CD4-positive, alpha-beta T cell treated with Interleukin-4 for 1 hour (primary cell): ENCODE data around the gene RIPK3.
A peak's percentile ranks its signal among the peaks of the same experiment; 100 is the strongest.

Experiments
- DNase-seq, 2 donors: peaks; one replicate each; pipeline ENCODE4 v3.0.0-alpha.2; 2020 to 2022

Gene RIPK3

DNA sequence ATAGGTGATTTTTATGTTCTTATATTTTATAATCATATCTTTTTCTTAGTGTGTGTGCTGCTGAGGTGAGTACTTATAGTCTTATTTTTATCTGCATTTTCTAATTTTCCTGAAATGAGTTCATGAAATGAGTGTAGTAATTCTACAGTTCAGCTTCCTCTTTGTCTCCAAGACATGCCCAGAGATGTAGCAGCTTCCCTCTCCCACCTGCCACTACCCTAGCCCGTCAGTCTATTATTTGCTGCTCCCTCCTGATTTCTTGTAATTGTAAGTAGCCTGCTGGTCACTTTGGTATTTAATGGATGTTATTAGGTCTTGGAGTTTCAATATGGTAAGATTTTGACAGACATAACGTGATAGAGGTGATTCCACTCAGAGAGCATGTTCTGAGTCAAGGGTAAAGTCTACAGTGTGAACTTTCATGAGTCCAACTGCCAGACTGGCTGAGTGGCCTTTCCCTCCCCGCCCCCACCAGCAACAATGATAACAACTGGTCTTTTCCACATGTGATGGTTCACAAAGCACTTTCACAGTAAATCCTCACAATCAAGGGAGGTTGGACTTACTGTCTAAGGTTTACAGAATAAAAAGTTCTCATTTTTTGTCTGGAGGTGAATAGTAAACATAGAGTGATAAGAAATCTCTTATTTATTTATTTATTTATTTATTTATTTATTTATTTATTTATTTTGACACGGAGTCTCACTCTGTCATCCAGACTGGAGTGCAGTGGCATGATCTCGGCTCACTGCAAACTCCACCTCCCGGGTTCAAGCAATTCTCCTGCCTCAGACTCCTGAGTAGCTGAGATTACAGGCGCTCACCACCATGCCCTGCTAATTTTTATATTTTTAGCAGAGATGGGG is 4.2 kb upstream of the RIPK3 start:
- no peak for DNase-seq

DNA sequence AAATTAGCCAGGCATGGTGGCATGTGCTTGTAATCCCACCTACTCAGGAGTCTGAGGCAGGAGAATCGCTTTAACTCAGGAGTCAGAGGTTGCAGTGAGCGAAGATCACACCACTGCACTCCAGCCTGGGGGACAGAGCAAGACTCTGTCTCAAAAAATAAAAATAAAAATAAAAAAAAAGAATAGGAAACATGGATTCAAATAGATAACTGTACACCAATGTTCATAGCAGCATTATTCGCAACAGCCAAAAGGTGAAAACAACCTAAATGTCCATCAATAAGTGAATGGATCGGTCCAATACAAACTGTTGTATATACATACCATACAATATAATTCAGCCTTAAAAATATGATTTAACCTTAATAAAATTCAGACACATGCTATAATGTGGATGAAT is 3.1 kb upstream of the RIPK3 start:
- no peak for DNase-seq

DNA sequence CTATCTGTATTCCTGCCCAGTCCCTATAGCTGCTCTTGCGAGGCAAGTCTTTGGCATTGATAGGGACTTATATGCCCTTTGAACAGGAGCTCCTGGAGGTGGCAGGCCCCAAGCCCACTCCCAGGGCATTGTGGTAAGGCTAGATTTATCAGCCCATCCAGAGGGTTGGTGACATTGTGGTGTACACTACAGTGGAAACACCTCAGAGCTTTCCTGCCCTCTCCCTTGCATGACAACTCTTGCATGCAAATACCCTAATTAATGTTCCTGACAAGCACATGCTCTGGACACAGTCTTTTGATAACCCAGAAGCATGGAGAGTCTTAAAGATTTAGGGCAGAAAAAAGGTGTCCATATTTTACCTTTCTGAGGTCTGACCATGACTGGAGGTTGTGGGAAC is 815 bp upstream of the RIPK3 start:
- DNase-seq = no peak

DNA sequence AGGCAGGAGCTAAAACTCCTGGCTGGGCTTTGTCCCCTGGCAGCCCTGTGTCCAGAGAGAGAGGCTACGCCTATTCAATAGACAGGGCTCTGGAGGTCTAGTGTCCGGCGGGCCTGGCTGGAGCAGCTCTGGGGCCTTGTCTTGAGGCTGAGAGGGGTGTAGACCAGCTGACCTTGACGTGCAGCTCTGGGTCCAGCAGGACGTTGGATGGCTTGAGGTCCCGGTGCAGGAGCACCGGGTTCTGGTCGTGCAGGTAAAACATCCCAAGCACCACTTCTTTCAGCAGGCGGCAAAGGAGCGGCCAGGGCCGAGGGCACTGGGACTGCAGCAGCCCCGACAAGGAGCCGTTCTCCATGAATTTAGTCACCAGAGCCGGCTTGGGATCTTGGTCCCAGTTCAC is 948 bp downstream of the RIPK3 start:
- DNase-seq = no peak

DNA sequence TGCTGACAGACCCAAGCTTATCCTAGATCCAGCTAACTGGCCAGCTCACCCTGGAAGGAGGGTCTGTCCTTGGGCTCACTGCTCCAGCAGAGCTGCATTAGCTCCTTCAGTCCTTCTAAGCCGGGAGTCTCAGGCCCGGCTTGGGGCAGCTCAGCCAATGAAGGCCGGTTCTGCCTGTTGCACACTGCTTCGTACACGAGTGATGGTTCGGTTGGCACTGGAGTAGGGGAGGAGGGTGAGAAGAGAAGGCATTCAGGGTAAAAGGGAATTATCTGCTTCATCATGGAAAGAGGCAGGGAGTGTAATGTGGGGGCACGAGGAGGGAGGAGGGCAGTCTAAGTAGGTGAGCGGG is 2.0 kb downstream of the RIPK3 start:
- DNase-seq = no peak

DNA sequence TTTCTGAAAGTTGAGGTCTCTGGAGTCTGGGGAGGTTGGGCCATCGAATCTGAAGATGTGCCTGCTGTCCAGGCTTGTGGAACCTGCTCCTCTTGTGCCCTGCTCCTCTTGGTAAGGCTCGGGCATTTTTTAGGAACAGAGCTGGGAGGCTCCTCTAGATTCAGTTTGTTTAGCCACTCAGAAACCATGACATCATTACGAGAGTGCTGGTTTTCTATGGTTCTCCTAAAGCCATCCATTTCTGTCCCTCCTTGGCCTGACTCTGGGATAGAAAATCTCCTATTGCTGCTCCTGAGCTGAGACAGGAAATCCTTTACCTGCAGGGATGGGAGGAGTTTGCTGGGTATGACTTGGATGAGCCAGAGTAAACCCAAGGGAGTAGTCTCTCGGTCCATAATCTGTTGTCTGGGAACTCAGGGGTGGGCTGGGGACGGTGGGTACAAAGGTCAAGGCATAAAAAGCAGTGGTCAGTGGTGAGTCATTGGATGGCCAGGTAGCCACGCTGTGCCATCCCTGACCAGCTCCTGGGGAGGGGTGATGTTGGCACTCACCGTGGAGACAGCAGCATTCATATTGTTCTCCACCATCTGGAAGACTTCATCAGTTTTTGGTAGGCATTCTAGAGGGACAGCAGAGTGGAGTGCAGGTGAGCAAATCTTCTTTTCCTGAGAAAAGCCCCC is 2.5 kb downstream of the RIPK3 start:
- no peak for DNase-seq

DNA sequence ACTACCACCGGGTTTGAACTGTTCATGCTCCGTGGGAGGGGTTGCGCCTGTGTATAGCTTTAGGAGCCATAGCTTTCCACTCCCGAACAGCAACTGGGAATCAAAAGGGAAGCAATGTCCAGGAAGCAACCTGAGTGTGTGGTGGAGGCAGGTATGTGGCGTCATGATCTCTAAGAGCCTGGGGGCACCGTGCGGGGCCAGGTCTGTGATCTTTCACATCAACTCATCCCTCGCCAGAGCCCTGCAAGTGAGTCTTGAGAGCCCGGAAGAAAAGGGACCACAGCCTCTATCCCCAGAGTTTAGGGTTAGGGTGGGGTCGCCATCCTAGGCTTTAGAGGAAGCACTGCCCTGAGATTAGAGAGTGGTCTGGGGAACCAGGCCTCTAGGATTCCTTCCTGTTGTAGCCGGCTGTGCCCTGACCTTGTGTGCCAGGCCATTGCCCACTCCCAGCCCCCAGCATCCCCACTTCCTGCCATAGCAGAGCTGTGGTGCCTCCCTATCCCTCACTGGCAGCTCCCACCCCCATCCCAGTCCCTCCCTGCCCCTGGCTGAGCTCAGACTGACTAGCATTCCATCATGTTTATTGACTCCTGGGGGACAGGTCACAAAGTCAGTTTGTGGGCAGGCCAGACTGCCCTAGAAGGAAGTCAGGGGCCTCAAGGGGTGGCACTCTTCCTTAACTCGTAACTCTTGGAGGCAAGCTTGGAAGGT is 4.2 kb downstream of the RIPK3 start:
- DNase-seq = no peak

DNA sequence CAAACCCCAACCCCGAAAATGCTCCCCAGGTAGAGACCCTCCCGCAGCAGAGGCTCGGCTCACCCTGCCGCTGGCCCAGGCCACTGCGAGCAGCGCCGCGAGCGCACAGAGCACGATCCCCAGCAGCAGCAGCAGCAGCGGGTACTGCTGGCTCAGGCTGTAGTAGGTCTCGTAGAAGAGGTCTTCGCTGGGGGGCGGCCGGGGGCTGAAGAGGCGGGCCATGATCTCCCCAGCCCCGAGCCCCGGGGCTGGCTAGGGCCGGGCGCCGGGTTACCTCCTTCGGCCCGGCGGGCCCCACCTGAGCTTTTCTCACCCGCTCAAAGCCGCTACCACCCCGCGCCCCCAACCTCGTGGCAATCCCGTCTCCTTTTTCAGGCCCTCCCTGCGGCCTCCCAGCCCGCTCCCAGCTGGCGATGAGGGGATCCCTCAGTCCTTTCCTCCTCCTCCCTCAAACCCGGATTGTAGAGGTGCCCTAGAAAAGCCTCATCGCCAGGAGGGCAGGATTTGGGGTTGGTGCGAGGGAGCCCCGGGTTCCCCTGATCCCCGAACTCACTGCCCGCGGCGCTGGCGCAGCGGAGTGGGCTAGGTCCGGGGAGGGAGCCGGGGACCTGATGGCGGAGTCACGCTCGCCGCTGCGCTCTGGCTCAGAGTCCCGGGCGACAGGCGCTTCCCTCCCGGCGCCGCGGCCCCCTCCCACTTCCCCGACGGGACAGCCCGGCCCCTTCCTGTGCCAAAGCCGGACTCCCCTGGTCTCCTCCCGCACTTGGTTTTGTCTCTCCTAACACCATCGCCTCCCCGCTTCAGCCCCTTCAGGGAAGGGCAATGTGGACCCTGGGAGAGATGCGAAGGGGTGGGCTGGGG is 5.1 kb downstream of the RIPK3 start, which contains the start of gene ADCY4:
TSS of gene ADCY4 (minus strand) at position 641 of the 861 bp plus-strand sequence. CDS start at position 222, 419 bp downstream.
- no peak for DNase-seq

DNA sequence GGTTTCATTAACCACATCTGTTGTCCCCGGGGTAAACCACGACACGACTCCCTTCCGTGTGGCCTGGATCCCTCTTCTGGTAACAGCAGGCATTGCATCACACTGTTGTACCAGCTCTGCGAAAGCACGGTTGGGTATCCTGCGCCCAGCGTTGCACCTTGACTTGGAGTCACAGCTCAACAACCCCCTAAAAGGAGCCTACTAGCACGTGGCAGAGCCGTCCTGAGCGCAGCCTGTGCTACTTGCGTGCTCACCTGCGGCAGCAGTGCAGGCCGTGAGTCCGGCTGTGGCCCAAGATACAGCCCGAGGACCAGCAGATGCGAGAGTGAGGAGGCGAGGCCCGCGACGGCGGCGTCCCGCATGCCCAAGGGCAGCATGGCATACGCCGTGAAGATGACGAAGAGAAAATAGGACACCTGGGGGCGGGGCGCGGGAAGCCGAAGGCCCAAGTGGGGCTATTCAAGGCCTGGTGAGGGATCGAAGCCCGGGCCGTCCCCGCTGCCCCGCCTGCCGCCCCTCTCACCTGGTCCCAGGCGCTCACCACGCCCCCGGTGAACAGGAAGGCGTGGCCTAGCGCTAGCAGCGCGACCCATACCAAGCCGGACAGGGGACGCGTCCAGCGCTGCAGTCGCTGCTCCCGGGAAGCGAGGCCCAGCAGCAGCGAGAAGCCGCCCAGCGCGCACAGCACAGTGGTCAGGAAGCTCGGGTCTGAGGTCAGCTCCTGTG is 7.4 kb downstream of the RIPK3 start:
- peak; percentile 92 to 94 for DNase-seq

DNA sequence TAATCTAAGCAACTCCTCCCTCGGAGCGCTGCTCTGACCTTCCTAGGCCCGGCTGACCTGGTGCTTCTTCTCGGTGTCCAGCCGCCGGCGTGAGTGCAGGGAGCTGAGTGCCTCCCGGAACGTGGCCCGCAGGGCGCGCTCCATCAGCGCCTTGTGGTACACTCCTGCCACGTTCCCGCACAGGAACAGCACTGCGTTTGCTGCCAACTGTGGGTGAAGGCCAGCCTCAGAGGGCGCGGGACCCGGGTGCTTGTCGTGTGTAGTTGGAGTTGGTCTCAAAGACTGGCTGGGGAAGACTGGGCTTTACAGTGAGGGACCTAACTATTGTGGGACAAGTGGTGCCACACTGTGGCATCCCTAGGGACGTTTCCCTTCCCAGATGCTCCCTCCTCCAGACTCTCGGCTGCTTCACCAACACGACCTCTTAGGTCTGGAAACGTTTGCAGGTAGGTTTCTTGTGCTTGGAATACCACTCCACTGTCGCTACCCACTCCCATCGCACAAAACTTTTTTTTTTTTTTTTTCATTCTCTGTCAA is 8.0 kb downstream of the RIPK3 start:
- no peak for DNase-seq

DNA sequence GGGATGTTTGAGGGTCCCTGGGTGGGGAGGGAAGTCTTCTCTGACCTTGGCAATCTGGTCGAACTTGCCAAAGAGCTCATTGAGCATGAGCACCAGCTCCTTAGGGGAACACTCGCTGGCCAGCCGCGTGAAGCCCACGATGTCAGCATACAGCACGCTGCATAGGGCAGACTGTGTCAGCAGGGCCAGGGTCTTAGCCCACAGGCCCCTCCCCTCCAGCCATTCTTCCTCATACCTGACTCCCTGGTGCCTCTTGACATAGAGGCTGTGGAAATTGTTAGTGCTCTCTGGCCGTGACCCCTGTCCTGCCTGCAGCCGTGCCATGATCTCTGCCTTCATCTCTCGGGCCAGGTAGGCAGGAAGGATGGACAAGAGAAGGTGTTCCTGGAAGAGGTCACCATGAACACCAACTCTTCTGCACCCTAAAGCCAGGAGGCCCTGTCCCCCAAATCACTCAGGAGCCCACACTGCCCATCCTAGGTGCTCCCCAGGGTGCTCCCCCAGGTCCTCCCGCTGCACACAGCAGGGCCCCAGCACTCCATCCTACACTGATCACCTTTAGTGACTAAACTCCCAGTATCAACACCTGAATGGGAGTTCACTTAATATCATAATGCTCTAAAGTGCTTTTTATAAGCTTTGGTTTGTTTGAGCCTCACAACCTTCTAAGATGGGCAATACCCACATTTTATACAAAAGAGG is 8.7 kb downstream of the RIPK3 start:
- no peak for DNase-seq

DNA sequence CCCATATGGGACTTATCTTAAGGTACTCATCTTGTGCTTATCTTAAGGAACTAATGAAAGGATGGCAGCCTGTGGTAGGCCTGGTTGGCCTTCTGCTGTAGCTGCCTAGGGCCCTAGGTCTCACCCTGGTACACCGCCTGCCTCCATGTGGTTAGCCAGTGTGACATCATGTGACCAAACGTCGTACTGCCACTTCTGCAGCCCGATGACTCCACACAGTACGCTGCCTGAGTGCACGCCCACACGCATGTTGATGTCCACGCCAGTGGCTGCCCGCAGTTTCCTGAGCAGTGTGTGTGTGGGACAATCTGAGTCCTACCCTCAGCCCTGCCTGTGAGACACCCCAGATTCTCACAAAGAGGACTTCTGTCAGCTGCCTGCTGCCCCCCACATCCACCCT is 10.1 kb downstream of the RIPK3 start:
- peak; percentile 78 to 84 for DNase-seq

DNA sequence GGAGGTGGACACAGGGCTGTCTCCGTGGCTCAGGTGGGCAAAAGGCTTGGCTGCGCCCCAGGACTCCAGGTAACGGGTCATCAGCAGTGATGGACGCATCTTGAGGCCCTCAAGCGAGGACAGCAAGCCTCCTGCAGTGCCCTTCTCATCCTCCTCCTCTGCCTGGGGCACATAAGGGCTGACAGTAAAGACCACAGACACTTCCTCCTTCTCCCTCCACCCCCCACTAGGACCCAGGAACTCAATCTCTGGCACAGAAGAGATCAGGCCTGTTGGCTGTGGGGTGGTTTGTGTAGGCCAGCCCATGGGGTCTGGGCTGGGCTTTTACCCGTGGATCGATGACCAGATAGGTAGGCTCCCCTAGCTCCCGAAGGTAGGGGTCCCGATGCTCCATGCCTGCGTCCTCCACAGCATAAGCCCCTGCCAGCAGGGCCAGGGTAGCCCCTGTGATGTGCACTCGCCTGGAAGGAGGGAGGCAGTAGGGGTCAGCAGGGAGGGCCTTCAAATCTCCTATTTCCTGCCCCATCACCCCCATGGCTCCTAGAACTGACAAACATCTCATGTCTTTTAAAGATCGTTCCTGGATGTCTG is 10.6 kb downstream of the RIPK3 start:
- no peak for DNase-seq

DNA sequence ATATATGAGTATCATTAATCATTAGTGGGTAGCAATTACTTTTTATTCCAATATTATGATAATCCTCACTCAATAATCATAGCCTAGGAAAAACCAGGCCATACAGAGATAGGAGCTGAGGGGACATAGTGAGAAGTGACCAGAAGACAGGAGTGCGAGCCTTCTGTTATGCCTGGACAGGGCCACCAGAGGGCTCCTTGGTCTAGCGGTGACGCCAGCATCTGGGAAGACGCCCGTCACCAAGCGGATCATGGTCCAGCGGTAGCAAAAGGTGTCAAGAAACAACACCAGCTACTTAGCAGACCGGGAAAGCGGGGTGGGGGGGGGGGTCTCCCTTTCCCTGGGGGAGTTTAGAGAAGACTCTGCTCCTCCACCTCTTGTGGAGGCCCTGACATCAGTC is 11.9 kb downstream of the RIPK3 start:
- DNase-seq = peak in 1 of 2 donors; percentile 46

DNA sequence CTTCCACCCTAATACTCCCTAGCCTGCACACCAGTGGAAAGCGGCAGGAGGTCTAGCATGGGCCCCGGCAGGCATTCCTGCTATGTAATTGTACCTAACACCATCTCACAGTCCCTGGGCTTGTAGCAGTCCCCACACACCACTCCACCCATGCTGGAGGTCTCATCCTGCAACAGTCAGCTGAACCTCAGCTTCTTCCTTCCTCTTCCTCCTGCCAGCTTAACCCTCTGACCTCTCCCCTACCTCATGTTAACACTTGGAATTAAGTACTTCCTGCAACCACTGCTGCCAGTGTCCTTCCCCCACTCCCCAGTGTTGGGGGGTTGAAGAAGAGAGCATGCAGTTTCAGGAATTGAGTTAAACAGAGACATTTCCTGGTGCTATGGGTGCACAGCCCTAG is 12.5 kb downstream of the RIPK3 start:
- DNase-seq = no peak

DNA sequence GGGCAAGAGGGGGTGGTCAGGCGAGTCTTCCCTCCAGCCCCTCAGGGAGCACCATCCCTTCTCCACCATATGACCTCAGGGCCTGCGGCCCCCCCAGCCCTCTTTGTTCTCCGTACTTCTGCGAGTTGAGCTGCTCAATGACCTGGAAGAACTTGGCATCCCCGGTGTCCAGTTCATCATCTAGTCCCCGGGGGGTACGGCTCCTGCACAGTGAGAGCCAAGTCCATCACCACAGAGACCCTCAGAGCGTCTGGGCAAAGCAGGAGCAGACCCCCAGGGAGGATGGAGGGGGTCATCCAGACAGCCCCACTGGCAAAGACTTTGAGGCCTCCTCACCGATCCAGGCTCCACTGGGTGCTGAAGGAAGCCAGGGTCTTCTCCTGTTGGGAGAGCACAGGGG is 13.8 kb downstream of the RIPK3 start:
- no peak for DNase-seq

DNA sequence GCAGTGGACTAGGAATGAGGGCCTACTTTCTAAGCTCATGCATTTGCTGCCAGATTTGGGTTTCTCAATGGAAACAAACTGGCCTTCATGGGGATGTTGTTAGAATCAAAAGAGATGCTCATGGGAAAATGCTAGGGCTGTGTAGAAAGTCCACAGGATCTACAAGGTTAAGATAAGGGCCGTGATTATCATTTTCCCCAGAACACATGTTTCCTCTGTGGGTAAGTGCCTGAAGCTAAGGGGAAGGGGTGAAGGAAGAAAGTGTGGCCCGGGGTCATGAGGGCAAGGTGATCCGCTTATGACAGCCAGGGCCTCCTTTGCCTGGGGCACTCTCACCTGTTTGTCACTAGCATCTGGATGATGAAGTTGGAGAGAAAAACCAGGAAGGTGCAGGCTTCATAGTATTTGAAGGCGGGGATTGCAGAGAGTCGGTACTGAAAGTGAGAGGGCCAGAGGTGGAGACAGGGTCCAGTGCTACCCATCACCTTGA is 14.7 kb downstream of the RIPK3 start:
- DNase-seq = no peak

DNA sequence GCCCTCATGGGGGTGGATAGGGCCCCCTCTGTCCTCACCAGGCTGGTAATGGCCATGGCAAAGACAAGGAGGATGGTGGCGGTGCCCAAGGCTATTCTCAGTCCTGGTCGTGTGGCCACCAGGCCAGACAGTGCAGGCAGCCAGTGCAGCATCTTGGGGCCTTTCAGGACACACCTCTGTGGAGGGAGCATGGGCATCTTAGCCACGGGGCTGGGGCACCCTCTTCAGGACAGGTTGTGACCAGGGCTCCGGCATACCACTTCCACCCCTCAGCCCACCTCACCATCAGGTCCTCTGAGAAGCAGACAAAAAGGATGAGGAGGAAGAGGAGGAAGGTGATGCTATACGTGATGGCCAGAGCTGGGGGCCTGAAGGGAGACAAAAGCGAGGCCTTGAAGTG is 15.8 kb downstream of the RIPK3 start:
- DNase-seq = no peak

DNA sequence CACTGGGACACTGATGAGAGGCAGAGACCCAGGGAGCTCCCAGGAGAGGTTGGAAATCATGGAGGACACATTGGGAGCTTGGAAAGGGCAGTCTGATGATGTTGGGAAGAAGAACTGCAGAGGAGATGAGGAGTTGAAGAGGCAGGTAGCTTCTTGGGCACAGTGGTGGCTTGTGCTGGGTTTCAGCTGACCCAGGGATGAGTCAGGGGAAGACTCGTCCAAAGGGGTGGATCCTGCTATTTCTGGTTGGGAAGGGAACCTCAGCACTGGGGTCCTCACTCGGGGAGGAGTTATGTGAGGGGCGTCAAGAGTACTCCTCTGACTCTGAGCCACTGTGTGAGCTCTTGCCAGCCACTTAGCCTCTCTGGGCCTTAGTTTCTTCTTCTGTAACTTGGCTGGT is 16.4 kb downstream of the RIPK3 start:
- no peak for DNase-seq

DNA sequence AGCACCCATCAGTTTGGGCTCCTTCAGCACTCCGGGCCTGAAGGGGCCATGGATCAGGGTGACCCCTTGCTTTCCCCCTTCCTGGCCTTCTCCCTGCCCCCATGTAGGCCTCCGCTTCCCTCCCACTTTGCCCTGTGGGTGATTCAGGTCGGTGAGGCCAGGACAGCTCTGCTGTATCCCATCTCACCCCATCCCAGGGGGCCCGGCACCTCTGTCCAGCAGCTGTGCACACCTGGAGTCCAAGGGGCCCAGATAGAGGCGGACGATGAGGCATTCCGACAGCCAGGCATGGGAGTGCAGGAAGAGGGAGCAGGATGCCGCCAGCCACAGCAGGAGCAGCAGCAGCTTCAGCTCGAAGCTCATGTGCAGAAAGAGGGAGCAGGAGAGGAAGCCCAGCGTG is 17.1 kb downstream of the RIPK3 start:
- DNase-seq = no peak
